NCI-H526 (cell line): ENCODE results near the gene TMEM114.

ENCODE experiments used
- DNase-seq, 2 experiments: peaks; one replicate each; lab custom pipeline; 2025; lab: John Stamatoyannopoulos, UW

TMEM114 gene

DNA sequence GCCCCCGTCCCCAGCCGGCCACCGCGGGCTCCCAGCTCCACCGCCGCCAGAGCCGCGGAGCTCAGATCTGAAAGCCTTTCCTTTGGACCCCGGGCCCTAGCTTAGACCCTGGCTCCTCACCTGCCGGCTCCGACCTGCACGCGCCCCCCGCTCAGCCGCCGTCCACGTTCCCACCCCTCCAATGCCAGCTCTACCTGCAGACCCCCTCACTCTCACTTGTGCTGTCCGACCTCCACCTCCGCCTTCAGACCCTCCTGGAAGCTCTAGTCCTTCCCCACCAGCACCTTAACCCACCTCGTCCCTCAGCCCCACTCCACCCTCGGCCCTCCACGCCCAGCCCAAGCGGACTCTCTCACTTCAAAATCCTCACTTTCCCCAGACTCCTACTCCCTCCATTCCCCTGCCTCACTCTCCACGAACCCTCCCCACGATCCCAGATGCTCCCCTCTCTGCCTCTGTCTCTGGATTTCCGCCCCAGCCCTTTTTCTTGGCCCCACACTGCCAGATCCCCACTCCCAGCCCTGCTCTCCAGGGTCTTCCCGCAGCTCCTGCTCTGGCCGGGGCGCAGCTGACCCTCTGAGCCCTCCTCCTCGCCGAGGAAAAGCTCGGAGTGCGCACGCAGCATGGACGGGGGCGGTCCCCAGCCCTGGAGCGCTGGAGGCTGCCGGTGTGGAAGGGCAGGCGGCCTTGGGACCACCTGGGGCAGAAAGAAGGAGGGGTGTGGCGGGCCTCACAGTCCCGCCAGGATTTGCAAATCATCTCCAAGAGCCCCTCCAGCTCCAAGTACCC lies at the start of gene TMEM114:
Gene TMEM114 (minus strand): TSS at position 612 of the 789 bp plus-strand sequence. CDS start 673 bp downstream, outside the sequence.
- no peak for DNase-seq

DNA sequence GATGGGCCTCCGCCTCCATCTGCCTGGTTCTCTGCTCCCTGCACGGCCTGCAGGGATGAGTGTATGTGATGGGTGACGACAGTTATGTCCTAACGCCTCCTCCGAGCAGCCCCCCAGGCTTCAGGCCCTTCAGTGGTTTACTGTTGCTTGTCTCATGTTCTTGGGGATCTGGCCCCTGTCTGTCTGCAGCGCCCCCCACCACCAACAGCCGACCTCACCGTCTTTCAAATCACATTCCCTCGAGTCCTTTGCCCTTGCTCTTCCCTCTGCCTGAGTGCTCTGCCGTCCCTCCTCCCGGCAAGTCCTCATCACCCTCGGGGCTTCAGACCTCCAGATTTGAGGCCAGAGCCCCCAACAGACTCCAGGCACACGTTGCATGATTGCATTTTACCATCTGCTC lies 49.4 kb upstream of the TMEM114 start:
- no peak for DNase-seq

DNA sequence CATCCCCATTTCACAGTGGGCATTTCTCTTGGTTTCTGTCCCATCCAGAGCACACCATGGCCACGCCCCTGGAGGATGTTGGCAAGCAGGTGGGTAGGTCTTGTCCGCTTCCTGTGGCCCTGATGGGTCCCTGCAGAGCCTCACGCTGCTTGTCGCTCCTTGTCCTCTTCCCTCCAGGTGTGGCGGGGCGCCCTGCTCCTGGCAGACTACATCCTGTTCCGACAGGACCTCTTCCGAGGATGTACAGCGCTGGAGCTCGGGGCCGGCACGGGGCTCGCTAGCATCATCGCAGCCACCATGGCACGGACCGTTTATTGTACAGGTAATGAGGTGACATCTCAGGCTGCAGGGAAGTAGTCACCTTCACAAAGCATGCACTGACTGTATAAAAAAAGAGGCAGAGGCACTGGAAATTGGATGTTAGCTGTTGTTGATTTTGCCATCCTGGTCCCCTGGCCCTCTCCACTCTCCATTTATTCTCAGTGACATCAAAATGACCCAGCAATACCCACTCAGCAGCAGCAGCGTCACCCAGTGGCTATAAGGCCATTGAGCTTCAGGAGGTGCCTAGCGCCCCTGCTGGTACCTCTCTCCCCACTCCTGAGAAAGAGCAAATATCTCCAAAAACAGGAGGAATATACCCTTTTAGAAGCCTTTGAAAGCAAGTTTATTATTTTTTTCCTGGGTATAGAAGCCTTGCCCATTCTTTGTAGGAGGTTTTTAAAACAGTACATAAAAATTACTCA lies 44.9 kb upstream of the TMEM114 start:
- peak in 1 of 2 experiments; percentile 50 for DNase-seq

DNA sequence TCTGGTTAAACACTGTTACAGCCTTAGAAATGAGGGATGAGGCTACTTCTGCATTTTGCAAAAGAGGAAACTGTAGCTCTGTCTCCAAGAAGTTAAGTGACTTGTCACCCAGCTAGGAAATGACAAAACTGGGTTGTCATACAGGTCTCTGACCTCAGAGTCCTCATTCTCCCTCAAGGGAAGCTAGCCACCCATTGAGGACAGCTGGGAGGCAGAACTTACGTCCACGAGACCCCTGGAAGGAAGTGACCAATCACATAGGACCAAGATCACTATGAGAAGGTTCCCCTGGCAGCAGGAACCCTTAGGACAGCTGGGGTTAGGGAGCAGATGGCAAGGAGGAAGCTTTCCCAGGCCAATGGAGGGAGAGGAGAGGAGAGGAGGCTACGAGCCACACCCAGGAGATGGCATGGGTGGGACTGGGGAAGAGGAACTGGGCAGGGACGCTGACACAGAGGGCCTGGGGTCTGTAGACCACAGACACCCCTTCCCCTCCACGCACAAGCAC lies 42.4 kb upstream of the TMEM114 start:
- no peak for DNase-seq

DNA sequence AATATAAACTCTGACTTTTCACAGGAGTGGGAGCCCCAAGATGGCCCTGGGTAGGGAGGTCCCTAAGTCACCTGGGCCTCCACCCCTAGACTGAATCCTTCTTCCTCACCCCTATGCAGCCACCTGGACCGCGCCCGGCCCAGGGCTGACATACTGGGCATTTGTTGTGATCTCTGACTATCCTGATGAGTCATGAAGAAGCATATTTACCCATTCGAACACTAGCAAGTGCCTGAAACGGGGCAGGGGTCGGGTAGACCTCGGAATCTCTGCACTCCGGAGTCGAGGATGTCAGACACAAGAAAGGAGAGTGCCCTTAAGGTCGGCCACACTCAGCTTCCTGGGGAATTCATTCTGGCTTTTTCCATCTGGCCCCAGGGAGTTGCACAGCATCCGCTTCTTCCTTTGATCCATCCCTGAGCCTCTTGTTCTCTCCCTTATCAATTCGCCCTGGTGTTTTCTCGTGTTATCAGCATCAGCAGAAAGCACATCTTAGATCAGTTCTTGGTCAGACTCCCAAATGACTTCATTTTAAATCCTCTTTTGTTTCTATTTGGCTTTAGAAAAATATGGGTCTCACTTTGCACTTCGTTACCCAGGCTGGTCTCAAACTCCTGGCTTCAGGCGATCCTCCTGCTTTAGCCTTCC lies 41.6 kb upstream of the TMEM114 start:
- no peak for DNase-seq

DNA sequence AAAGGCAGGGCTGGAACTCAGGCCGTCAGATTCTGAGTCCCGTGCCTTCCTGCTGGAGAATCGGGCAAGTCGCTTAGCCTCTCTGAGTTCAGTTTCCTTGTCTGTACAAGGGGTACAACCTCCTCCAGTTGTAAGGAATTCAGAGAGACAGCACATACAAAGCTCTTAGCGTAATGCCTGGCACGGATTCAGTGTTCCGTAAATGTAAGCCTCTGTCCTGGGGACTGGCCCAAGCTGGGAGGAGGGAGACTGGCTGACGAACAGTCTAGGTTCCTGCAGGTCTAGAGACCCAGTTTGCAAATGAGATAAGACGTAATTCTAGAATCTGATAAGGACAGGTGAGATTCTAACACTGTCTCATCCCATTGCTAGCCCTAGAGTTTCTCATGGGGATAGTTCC lies 41.1 kb upstream of the TMEM114 start:
- no peak for DNase-seq

DNA sequence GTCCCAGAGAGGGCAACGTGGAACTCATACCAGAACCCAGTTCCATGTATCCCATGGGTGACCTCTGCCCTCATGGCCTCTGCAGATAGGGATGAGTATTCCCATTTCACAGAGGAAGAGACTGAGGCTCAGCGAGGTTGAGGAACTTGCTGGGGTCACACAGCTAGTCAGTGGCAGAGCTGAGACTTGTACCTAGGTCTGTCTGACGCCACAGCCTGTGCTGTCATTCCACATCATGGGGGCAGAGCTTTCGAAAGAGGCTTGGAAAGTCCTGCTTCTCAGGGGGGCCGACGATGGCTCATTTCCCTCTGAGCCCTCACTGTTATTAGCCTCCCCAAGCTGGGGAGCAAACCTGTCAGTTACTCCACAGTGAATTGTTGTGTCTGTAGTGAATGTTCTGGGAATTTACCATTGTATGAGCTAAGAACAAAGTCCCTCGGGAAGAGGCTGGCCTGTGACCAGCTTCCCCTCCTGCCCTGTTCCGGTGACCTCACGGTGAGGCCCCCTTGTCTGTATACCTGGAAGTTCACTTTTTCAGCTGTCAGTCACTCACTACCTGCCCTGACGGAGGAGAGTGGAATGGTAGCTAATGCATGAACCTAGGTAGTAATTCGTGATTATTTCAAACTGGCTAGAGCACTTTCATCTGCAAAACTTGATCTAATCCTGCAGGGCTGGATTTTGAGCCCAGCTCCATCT lies 40.1 kb upstream of the TMEM114 start:
- no peak for DNase-seq

DNA sequence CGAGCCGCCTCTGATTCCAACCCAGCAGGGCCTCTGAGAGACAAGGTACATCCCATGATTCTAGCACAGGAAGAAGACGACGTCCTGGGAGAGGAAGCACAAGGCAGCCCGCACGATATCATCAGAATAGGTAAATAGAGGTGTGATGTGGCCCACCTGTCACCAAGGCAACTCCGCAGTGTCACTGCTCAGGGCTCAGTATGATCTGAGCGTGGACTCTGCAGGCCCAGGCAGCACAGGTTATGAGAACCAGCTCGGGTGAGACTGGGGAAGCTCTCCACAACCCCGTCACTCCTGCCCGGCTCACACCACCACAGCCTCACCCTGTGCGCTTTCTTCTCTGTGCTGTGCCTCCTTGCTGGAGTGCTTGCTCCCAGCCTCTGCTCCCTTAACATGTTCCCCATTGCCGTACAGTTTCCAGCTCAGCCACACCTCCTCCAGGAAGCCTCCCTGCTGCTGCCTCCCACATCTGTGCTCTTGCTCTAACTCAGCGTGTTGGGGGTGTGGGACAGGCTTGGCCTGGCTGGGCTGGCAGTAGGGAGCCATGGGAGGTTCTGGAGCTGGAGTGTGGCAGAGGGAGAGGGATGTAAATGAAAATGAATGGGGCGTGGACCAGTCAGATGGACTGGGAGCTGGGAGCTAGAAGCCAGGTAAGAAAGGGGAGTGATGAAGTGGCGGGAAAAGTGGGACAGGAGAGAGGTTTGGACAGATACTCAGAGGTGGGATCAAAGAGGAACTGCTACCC lies 38.8 kb upstream of the TMEM114 start:
- DNase-seq = no peak

DNA sequence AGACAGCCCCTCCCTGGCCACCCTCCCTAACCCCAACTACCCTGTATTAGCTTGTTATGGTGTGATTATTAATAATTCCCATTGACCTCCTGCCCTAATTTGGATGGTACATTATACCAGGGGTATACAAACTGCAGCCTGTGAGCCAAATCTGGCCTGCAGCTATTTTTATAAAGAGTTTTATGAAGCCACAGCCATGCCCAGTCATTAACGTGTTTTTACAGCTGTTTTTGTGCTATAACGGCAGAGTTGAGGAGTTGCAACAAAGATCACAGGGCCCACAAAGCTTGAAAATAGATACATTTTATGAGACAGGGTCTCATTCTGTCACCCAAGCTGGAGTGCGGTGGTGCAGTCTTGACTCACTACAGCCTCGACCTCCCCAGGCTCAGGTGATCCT lies 37.1 kb upstream of the TMEM114 start:
- no peak for DNase-seq

DNA sequence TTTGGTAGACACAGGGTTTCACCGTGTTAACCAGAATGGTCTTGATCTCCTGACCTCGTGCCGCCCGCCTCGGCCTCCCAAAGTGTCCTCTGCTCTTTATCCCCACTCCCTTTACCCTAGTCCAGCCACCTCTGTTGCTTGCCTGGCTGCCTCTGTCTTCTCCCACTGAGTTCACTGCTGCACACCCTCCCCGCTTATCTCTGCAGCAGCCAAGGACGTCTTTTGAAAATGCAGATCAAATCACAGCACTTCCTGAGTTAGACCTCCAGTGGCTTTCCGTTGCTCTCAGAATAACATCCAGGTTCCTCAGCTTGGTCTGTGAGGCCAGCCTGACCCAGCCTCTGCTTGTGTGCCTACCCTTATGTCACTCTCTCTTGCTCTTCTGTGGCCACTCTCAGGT lies 36.6 kb upstream of the TMEM114 start:
- no peak for DNase-seq

DNA sequence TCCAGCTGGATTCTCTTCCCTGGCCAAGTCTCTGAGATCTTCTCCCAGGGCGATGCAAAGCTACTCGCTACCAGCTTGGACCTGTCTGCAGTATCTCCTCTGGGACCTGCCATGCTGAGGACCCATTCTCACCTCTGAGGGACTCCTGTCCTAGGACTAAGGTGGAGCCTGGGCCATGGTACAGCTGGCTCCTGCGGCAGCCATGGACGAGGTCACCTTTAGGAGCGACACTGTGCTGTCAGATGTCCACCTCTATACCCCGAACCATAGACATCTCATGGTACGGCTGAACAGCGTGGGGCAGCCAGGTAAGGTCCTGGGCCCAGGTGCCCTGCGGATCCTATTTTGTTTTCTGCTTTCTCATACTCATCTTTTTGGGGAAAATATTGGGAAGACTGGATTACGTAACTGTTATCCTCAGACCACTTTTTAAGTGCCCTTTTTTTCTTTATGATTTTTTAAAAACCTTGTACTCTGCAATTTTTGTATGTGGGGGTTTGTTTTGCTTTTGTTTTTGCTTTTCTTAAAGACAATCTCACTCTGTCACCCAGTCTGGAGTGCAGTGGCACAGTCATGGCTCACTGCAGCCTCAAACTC lies 35.3 kb upstream of the TMEM114 start:
- DNase-seq = no peak

DNA sequence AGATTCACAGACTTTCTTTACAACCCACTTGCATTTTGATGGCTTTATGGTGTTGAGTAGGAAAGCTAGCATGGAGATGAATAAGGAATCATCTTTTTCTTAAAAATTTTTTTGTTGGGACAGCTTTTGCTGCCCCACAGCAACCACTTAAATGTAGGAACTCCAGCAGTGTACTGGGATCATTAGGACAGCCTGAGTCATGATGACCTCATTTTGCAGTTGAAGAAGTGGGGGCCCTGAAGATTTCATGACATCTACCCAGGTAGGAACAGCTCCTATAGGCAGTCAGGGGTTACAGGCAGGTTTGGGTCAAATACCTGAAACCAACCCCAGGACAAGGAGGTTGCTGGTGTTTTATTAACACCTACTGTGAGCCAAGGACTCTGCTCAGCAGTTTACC lies 33.3 kb upstream of the TMEM114 start:
- DNase-seq = no peak

DNA sequence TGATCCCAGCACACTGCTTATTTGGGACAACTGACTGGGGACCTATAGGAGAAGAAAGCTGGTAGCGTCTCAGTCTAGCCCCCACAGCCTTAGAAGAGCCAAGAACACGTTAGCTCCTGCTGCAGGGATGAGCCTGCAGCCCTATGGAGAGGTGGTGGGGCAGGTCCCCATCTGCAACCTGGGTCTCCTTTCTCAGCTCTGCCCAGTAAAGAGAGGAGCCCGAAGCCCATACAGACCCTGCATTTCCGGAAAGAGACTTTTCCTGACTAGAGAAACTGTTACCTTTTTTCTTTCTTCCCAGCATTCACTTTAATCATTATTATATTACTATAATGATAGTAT lies 32.0 kb upstream of the TMEM114 start:
- DNase-seq = no peak

DNA sequence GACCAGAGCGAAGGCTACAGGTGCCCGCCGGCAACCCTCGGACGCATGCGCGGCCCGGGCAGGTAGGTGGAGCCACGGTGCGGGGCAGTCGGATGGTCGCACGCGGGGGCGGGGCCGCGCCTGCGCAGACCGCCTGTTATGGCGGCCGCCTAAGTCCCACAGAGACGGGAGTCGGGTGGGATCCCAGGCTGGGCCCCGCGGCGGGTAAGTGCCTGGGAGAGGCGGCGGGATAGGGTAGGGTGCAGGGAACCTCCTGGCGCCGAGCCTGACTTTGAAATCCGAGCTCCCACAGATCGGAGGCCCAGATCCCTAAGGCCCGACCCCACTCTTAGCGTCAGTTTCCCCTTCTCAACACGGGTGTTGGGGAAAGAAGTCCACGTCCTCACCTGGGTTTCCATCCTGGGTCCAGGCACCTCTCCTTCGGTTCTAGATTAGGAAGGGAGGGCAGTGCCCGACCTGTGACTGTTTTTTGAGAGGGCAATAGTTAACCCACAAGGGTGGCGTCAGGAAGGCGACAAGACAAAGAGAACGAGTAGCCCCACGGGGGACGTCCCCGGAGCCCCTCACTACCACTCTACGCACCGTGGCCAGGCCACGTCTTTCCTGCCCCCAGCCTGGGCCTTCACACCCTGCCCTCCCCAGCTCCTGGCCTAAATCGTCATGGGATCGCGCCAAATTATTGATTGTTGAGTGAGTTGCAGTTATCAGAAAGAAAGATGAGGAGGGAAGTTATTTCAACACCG lies 31.4 kb upstream of the TMEM114 start, which contains the start of gene METTL22:
Gene METTL22 (plus strand): TSS at position 127 of the 743 bp plus-strand sequence. CDS start 3,968 bp downstream, outside the sequence.
- peak; percentile 36 to 90 for DNase-seq

DNA sequence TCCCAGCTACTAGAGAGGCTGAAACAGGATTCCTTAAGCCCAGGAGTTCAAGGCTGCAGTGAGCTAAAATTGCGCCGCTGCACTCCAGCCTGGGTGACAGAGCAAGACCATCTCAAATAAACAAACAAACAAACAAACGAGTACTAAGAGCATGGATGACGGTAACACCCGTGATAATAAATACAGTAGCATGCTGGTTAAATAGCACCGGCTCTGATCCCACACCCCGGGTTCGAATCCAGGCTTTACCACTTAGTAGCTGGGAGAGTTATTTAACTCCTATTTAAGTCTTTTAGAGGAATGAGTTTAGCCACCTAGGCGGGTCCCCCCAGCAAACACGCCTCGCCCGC lies 30.9 kb upstream of the TMEM114 start:
- no peak for DNase-seq

DNA sequence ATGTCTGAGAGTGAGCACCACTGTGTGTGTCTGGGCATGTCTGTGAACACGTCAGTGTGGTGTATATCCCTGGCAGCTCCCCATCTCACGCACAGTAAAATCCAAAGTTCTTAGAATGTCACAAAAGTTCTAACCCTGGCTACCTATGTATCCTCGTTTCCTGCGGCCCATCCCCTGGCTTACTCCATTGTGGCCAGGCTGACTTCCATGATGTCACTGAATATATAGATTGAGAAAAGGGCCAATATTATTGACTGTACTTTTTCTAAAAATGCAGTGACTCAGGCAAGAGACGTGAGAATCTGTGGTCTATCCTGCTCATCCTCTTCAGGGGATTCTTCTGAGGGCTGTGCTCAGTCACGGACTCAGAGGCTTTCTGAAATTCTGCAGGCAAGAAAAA lies 30.2 kb upstream of the TMEM114 start:
- DNase-seq = no peak

DNA sequence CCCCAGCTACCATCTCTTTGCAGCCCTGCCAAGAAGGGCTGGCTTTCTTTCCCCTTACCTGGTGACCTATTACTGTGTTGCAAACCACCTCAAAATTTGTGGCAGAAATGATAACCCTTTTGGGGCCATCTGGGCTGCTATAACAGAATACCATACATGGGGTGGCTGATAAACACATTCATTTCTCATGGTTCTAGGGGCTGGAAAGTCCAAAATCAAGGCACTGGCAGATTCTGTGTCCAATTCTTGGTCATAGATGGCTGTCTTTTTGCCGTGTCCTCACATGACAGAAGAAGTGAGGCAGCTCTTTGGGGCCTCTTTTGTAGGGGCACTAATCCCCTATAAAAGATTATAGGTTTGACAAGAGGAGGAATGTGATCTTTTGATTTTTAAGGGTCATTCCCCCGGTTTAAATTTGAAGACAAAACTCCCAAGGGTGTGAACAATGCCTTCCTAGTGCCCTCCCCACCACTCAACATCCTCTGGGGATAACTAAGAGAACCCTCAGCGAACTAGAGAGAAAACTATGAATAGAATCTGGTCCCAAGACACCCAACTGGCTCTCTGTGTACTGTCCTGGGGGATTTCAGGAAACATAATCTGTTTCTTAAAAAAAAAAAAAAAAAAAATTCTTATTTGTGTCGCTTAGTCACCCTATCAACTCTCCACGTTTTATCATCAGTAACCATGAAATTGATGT lies 29.5 kb upstream of the TMEM114 start:
- no peak for DNase-seq

DNA sequence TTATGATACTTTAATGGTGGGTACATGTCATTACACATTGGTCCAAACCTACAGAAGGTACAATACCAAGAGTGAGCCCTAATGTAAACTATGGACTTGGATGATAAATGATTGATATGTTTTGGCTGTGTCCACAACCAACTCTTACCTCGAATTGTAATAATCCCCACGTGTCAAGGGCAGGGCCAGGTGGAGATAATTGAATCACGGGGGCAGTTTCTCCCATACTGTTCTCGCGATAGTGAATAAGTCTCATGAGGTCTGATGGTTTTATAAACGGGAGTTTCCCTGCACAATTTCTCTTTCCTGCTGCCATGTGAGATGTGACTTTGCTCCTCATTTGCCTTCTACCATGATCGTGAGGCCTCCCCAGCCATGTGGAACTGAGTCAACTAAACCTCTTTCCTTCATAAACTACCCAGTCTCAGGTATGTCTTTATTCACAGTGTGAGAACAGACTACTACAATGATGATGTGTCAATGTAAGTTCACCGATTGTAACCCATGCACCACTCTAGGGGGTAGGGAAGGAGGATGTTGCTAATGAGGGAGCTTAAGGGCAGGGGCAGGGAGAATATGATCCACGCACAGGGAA lies 24.2 kb upstream of the TMEM114 start:
- DNase-seq = peak; percentile 4 to 33

DNA sequence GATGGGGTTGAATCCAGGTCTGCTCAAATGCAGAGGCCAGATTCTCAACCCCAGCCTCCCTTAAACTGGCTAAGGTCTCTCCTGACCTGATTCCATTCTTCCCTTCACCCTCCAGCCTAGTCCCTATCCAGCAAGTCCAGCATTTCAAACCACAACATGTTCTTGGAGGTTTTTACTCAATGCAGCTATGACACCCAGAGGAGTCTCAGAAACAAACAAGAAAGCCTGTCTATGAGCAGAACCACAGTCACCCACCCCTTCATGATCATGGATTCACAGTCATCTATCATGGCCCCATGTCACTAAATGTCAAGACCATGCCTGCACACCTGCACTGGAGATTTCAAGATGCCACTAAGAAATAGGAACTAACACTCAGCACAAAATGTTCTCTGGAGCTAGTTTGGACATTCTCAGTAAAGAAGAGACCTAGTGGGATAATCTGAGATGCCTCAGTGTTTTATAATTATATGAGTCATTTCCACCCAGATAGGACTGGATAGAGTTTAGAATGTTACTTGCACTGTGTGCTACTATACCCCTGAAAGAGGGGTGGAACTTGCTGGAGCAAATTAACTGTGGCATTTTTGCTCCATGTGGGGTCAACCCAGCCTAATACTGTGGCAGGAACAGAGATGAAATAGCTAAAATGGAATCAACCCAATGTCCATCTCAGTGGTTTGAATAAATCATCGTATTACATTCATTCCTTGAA lies 21.7 kb upstream of the TMEM114 start:
- no peak for DNase-seq
